HG03469 (cell line): ENCODE results near the gene PRKCZ.

Source experiments
- ATAC-seq: cut with Tn5 transposase; IDR thresholded peaks from one replicate; pipeline ENCODE4 v1.9.1; 2021; ENCODE audit warnings: mild to moderate bottlenecking, moderate library complexity, moderate number of reproducible peaks; ENCODE audit not compliant: unreplicated experiment

PRKCZ gene

GRCh38 chr1:2215909-2216766 is 165.9 kb downstream of the PRKCZ start:
- ATAC-seq, result no peak

GRCh38 chr1:2216767-2217058 is 166.5 kb downstream of the PRKCZ start:
- no peak for ATAC-seq

- no peak for ATAC-seq
Measured at GRCh38 chr1:2221271-2221670, 171.1 kb downstream of the PRKCZ start.

DNA sequence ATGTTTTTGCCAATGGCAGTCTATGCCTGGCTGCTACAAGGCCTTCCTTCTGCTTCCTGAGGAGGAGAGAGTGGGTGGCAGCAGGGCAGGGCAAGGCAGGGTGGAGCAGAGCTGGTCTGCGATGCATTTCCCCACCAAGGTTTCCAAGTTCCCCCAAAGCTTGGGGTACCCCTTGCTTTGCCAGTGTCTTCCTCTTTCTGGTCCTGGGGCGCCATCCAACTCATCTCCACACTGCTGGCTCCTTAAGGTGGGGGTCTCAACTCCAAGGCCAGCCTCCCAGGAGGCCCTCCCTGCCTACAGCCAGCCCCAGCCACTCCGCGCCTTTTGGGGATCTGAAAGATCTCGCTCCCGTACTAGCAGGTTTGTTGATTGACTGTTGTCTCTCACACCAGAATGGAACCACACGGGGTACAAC is 174.0 kb downstream of the PRKCZ start:
- no peak for ATAC-seq

- no peak for ATAC-seq
Measured at GRCh38 chr1:2224631-2225428, 174.6 kb downstream of the PRKCZ start.

DNA sequence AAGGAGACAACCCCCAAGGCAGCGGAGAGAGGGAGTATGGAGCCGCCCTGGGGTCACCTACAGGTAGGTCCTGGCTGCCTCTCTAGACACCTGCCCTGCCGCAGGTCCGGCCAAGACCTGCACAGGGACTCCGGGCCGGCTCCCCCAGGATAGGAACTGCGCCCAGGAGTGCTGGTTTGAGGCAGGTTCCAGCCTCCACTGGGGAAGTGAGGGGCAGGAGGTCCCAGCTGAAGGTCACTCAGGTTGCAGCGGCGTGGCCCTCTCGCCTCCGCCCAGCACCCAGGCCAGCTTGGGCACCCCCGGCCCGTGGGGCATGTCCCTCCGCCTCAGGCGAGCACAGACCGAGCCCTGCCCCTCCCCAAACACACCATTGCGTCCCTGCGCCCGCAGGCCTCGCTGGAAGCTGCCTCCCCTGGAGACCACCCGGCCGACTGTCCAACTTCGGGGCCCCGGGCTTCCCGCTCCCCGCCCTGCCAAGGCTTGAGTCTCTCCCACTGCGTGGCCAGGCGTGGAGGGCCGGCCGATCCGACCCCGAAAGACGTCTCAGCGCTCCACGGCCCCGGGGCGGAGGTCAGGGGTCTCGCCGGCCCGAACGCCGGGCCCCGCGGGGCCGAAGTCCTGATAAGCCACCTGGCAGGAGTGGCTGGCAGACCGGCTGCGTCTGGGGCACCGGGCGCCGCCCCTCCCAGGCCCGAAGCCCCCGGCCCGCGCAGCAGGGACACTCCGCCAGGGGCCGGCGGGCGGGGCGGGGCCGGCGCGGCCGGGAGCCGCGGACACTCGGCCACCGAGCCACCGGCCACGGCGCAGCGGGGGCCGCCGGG is 176.5 kb downstream of the PRKCZ start:
- ATAC-seq, result no peak

DNA sequence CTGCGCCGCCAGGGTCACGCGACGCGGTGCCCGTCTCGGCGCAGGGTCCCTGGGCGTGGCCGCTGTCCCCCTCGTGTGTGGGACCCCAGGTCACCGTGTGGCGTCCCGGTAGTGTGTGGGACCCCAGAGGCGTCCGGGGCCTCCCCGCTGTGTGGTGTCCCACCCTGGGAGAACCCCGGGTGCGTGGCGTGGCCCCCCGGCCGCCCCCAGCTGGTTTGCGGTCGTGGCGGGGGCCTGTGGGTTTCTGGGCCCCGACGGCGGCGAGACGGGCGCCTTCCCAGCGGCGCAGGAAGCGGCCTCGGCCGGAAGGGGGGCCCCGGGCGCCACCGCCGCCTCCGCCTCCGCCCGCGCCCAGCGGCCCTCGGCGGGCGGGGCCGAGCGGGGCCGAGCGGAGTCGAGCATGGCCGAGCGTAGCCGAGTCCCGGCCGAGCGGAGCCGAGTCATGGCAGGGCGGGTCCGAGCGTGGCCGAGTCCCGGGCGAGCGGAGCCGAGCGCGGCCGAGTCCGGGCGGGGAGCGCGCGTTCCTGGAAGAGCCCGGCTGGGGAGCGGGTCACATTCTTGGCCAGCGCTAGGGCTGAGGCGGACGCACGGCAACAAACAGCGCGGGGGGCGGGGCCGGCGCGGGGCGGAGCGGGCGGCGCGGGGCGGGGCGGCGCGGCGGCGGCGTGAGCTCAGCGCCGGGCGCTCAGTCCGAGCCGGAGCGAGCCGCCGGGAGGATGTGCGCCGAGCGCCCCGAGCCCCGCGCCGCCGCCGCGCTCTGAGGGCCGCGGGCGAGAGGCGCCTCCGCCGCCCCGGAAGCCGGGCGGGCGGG is 177.3 kb downstream of the PRKCZ start:
- peak; percentile 76 for ATAC-seq

GRCh38 chr1:2228157-2228594 is 178.0 kb downstream of the PRKCZ start, which contains the start of gene SKI:
SKI (plus strand) TSS chr1:2228319; CDS start chr1:2228767, 448 bp downstream.
- no peak for ATAC-seq

DNA sequence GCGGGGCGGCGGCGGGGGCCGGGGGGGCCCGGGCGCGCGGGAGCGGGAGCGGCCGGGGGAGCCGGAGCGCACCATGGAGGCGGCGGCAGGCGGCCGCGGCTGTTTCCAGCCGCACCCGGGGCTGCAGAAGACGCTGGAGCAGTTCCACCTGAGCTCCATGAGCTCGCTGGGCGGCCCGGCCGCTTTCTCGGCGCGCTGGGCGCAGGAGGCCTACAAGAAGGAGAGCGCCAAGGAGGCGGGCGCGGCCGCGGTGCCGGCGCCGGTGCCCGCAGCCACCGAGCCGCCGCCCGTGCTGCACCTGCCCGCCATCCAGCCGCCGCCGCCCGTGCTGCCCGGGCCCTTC is 178.5 kb downstream of the PRKCZ start:
- ATAC-seq, result no peak

- ATAC-seq, result no peak
Measured at GRCh38 chr1:2229037-2229864, 179.0 kb downstream of the PRKCZ start.

- no peak for ATAC-seq
Measured at GRCh38 chr1:2229911-2230731, 179.9 kb downstream of the PRKCZ start.

- no peak for ATAC-seq
Measured at GRCh38 chr1:2230781-2231531, 180.7 kb downstream of the PRKCZ start.

GRCh38 chr1:2231532-2232254 is 181.5 kb downstream of the PRKCZ start:
- no peak for ATAC-seq

DNA sequence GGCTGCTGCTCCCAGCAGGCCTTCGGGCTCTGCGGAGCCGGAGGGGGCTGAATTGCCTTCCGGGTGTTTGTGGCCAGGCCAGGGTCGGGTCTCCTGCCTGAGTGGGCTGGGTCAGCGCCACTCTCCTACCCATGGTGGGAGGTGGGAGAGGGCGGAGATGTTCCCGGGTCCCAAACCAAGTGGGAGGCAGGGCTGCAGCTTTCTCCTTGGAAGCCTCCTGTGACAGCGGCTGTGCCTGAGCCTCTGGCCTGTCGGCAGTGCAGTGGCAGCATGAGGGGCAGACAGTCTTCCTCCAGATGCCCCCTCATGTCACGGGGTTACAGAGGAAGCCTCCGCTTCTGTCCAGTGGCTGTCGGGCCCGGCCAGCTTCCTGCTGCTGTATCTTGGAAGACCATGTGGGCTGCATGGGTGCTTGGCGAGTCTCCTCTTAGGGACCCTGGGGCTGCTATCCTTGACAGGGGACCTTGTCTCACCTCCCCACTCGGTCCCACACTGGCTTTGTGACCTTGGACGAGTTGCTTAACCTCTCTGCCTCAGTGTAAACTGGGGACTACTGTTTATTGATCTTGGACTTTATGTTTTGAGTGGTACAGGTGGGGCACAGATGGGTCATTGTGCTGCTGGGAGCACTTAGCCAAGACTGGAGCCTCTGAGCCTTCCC is 182.2 kb downstream of the PRKCZ start:
- ATAC-seq, result no peak

DNA sequence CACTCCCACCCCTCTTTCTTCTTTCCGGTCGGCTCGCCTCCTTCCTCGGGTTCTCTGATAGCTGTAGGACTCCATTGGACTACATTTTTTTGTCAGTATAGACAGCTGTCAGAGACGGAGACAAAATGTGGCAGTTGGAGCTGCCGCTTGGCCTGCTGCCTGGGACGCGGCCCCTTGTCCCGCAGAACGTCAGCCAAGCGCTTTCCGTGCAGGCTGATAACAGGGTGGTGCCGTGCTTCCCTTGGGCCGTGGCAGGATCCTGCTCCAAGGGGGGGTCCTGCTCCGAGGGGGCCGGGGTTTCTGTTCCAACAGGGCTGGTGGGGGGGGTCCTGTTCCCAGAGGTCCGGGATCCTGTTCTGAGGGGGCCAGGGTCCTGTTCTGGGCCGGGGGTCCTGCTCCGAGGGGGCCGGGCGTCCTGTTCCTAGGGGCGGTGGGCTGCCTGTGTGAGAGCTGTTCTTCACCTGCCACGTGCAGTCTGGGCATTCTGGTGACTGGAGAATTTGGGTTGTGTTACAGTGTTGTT is 182.8 kb downstream of the PRKCZ start:
- ATAC-seq, result no peak

DNA sequence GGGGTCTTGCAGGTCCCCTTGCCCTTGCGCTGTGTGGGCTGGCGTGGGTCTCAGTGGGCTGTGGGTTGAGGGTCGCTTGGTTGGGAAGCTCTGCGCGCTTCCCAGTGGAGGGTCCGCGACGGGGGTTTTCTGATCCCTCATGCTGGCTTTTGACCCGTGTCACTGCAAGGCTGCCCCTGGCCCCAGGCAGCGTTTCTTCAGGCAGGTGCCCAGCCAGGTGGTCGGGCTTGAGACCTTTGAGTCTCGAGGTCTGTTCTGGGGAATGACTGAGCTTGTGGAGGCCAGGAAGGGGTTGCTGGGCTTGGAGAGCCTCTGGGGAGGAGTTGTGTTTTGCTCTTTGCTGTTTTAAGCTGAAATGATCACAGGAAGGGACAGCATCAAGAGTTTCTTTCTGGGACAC is 183.3 kb downstream of the PRKCZ start:
- no peak for ATAC-seq
